ENCODE results near the gene ZNF674.

ZNF674 gene

GRCh38 chrX:46573331-46573891 lies 28.2 kb upstream of the ZNF674 start, which contains the start of gene CHST7:
TSS of gene CHST7 (plus strand) at chrX:46573765. CDS start at chrX:46573932, 167 bp downstream.
- Histone ChIP-seq H3K9me3 (replicated peaks; ENCODE audit: insufficient read depth, low read length) (no peaks in the 10 kb centered on the region), H3F3A (ENCODE audit: insufficient read depth, low read length) (peaks cover 18% of the 10 kb centered on the region), H3K36me3 (replicated peaks; ENCODE audit: insufficient read depth, low read length) (no peaks in the 10 kb centered on the region), H3K27ac (ENCODE audit: low read length) (peak within 1 kb of the TSS; percentile 88), H3K9ac (ENCODE audit: low read length) (peak within 1 kb of the TSS; percentile 66), H3K27me3 (replicated peaks; ENCODE audit: insufficient read depth, low read length) (no peaks in the 10 kb centered on the region), H3K4me1 (ENCODE audit: low read length) (peaks cover 12% of the 10 kb centered on the region), H2AFZ (ENCODE audit: low read length) (peak within 1 kb of the TSS; percentile 84), H4K20me1 (ENCODE audit: insufficient read depth, low read length) (no peaks in the 10 kb centered on the region), H3K79me2 (ENCODE audit: low read length) (peaks cover 12% of the 10 kb centered on the region; the same call in 1 of the 2 replicates), H3K9me2 (replicated peaks; ENCODE audit: insufficient read depth, low read length) (no peaks in the 10 kb centered on the region), H3K4me2 (ENCODE audit: low read depth, low read length) (peak within 1 kb of the TSS; percentile 86), H3K4me3 (ENCODE audit: low read length) (peak within 1 kb of the TSS; percentile 69)
- TF ChIP-seq EZH2phosphoT487 (IDR thresholded peaks at IDR 0.05; ENCODE audit: low read length) (no peak), CTCF (IDR thresholded peaks at IDR 0.05; ENCODE audit: low read length) (peak; percentile 29; the same call in 1 of the 2 replicates)
- DNase-seq = peak; percentile 72

GRCh38 chrX:46572340-46572936 lies 27.2 kb upstream of the ZNF674 start:
- Histone ChIP-seq H3K36me3 (replicated peaks; ENCODE audit: insufficient read depth, low read length) (no peaks in the 10 kb centered on the region), H3K27me3 (replicated peaks; ENCODE audit: insufficient read depth, low read length) (no peaks in the 10 kb centered on the region), H3K9me2 (replicated peaks; ENCODE audit: insufficient read depth, low read length) (no peaks in the 10 kb centered on the region), H3K9me3 (replicated peaks; ENCODE audit: insufficient read depth, low read length) (no peaks in the 10 kb centered on the region), H2AFZ (ENCODE audit: low read length) (peak overlapping the region; percentile 76), H3K4me3 (ENCODE audit: low read length) (peak overlapping the region; percentile 69), H3K4me2 (ENCODE audit: low read depth, low read length) (peak overlapping the region; percentile 86), H3K4me1 (ENCODE audit: low read length) (peaks cover 12% of the 10 kb centered on the region), H3K79me2 (ENCODE audit: low read length) (peaks cover 12% of the 10 kb centered on the region; the same call in 1 of the 2 replicates), H3F3A (ENCODE audit: insufficient read depth, low read length) (peaks cover 18% of the 10 kb centered on the region), H4K20me1 (ENCODE audit: insufficient read depth, low read length) (no peaks in the 10 kb centered on the region), H3K9ac (ENCODE audit: low read length) (peak overlapping the region; percentile 66; the same call in 1 of the 2 replicates), H3K27ac (ENCODE audit: low read length) (peak overlapping the region; percentile 88)
- peak; percentile 60 for DNase-seq
- TF ChIP-seq CTCF (IDR thresholded peaks at IDR 0.05; ENCODE audit: low read length) (peak; percentile 39), EZH2phosphoT487 (IDR thresholded peaks at IDR 0.05; ENCODE audit: low read length) (no peak)

GRCh38 chrX:46571423-46572339 lies 26.5 kb upstream of the ZNF674 start:
- no peaks in the 10 kb centered on the region for H3K27me3 ChIP-seq (replicated peaks; ENCODE audit: insufficient read depth, low read length)
- no peak for DNase-seq
- peak overlapping the region; percentile 76 for H2AFZ ChIP-seq (ENCODE audit: low read length)

More at GRCh38 chrX:46571423-46572339, 26.5 kb upstream of the ZNF674 start:
- Histone ChIP-seq H3F3A (ENCODE audit: insufficient read depth, low read length) (peaks cover 18% of the 10 kb centered on the region), H3K36me3 (replicated peaks; ENCODE audit: insufficient read depth, low read length) (no peaks in the 10 kb centered on the region), H3K9me3 (replicated peaks; ENCODE audit: insufficient read depth, low read length) (no peaks in the 10 kb centered on the region), H3K4me2 (ENCODE audit: low read depth, low read length) (peak overlapping the region; percentile 86; the same call in 1 of the 2 replicates), H3K4me1 (ENCODE audit: low read length) (peaks cover 12% of the 10 kb centered on the region), H3K79me2 (ENCODE audit: low read length) (peaks cover 7% of the 10 kb centered on the region; the same call in 1 of the 2 replicates), H3K27ac (ENCODE audit: low read length) (peak overlapping the region; percentile 88), H3K9me2 (replicated peaks; ENCODE audit: insufficient read depth, low read length) (no peaks in the 10 kb centered on the region), H3K4me3 (ENCODE audit: low read length) (no peak overlapping the region), H4K20me1 (ENCODE audit: insufficient read depth, low read length) (no peaks in the 10 kb centered on the region), H3K9ac (ENCODE audit: low read length) (peak overlapping the region; percentile 66; the same call in 1 of the 2 replicates)
- TF ChIP-seq EZH2 (optimal IDR thresholded peaks at IDR 0.05; ENCODE audit: low read depth, low read length) = no peak
- no peak for TF ChIP-seq CTCF (IDR thresholded peaks at IDR 0.05; ENCODE audit: low read length)
- TF ChIP-seq EZH2phosphoT487 (IDR thresholded peaks at IDR 0.05; ENCODE audit: low read length) = no peak
